ENCODE results near the gene CDC25A.
"Not testable (repeated sequence)": the region's sequence is repeated elsewhere in the genome, so short reads cannot be mapped to it uniquely, and the experiment has no call there.

The CDC25A gene

DNA sequence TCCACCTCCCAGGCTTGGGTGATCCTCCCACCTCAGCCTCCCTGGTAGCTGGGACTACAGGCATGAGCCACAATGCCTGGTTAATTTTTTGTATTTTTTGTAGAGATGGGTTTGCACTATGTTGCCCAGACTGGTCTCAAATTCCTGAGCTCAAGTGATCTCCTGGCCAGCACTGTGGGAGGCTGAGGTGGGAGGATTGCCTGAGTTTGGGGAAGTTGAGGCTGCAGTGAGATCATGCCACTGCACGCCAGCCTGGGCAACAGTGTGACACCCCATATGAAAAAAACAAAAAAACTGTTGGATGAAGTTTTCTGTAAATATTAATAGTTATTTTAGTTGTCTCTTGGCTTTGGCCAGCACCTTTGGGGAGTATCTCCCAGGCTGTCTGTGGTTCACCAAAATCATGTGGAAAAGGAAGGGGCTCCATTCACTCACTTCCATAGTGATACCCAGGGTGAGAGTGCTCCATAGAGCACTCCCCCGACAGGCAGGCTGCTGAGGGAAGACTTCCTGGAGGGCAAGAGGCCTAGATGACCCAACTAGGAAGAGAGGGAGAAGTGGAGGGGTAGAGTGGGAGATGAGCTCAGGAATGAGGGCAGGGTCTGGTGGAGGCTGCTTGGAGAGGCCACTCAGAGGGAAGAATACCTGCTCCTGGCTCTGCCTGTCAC is 47.1 kb downstream of the CDC25A start:
- DNase-seq (ENCODE audit: low read depth) = no peak

DNA sequence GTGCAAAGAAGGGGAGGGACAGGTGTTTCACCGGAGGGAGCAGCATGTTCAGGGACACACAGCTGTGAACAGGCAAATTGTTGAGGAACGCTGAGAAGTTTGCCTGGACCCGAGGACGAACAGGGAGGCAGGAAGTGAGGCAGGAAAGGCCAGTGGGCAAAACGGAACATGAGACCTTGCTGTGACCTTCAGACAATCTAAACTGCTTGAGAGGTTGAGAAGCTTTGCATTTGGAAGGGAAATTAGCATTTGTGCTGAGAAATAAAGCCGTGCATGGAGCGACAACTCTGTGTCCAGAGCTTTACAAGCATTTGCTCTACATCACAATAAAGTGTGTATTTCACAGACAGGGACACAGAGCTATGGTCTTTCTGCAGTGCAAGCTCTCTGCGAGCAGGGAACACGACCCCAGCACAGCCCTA is 47.9 kb downstream of the CDC25A start:
- DNase-seq (ENCODE audit: low read depth) = no peak

DNA sequence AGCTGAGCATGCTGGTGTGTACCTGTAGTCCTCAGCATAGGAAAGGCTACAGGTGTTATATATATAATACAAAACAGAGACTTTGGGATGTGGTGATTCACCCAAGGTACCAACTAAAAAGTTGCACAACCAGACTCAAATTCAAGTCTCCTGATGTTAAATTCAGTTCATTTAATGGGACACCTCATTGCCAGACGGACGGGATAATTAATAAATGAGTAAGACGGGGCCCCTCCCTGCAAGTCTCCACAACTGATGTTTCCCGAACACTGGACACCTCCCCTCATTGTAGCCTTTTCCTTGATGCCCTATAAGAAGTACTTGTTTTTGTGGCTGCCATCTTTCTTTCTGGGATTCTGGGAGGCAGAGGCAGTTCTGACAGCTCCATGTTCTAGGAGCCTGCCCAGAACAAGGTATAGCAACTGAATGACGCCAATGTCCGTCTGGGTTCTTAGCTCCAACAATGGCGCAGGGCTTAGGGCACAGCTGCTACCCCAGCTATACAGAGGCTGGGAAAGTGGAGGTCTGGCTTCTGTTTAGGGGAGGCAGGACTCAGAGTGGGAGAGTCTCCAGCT is 50.7 kb downstream of the CDC25A start:
- no peak for DNase-seq (ENCODE audit: low read depth)

DNA sequence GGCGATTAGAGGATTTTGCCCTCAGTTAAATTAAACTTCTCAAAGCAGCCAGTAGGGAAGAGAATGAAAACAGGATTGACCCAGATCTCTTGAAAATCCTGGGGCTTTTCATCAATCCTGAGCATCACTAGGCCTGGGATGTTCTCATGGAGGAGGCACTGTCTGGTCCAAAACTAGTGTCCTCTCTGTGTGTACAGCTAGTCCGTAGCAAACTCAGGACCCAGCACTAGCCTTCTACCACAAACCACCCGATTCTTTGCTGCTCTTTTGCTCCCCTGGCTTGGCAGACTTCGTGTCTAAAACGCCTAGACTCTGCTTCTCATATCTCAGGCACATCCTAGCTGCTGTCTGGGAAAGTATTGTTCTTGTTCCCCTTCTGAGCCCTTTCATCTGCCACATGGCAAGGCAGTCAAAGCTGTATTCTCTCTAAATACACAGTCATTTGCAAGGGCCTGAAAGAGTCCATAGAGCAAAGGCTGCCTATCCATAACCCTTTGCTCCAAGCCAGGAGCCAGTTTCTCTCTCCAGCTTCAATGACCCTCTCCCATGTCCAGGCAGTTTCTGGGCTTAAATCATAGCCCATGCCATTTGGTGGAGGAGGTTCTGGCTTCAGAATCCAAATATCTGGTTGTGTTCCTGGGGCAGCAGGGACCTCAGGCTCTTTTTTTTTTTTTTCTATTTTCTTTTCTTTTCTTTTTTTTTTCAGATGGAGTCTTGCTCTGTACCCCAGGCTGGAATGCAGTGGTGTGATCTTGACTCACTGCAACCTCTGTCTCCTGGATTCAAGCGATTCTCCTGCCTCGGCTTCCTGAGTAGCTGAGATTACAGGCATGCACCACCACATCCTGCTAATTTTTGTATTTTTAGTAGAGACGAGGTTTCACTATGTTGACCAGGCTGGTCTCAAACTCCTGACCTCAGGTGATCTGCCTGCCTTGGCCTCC is 52.4 kb downstream of the CDC25A start:
- DNase-seq (ENCODE audit: low read depth) = no peak

DNA sequence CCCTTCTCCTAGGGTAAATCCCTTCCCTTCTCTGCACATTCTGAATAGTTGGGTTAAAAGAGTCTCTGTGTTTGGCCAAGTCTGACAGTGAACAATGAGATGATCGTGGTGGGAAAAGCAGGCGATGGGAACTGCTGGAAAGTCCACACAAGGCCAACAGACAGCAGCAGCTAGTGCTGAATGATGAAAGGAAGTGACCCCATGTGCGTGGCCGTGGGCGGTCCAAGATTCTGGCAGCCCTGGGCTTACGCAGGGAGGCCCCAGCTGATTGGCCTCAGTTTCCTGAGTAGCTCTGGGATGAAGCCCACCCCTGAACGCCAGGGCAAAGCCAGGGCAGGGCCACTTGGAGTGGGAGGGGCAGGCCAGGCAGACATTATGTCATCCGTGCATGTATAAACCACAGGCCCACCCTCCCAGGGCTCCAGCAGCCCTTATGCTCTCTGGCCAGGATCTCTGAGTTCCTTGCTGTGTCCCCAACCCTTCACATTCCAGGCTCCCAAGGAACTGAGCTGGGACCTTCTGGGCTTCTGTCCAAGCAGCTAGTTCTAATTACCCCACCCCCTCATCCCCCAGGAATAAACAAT is 57.8 kb downstream of the CDC25A start:
- peak; percentile 68 for DNase-seq (ENCODE audit: low read depth)

DNA sequence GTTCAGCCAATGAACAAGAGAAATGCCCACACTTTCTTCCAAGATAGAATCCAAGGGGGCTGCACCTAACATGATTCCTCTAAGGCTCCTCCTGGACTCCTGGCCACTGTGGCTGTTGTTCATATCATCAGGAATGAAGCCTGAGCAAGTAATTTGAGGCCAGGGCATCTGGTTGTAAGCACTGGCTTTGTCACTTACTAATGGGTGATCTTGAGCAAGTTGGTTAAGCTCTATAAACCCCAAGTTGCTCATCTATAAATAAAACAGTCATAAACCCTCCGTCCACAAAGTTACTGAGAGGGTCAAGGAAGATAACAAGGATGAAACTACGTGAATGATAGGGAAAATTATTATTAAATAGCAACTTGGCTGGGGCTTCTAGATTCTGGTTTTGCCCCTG is 58.3 kb downstream of the CDC25A start:
- peak; percentile 54 for DNase-seq (ENCODE audit: low read depth)

DNA sequence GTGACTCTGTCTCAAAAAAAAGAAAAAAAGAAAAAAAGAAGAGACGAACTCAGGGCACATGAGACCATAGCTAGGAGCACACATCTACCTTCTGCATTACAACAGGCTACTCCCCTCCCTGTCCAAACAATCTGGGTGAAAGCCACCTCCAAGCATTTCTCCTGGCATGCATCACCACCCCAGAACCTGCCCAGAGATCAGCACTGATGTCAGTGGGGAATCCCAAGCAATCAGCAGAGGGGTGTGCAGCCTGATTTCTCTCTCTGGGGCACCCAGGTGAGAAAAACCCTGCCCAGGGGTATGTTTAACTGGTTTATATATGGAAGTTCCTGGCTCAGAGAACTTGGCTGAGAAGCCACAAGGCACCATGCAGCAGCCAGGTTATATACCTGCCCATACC is 59.4 kb downstream of the CDC25A start:
- no peak for DNase-seq (ENCODE audit: low read depth)

DNA sequence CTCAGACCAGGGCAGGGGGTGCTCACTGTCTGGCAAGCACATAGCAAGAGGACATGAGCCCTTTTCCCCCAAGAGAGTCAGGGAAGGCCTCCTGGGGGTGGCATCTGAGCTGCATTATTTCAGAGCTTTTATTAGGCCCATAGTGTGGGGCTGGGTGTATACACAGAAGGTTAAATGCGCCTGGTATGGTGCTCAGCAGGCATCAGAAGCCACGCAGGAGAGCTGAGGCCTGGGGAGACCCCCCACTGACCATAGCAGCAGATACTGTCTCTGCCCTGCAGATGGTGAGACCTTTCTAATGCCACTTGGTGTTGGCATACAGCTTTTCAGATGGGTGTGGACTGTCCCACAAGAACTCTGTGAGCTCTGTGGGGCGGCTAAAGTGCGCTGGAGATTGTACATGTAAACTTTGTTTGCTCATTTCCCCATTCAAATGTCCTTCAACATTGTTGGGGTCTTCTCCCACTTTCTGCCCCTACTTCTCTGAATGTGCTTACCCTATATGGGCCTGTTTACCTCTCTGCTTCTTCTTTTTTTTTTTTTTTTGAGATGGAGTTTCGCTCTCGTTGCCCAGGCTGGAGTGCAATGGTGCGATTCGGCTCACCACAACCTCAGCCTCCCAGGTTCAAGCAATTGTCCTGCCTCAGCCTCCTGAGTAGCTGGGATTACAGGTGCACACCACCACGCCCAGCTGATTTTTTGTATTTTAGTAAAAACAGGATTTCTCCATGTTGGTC is 62.2 kb downstream of the CDC25A start:
- DNase-seq (ENCODE audit: low read depth) = no peak

DNA sequence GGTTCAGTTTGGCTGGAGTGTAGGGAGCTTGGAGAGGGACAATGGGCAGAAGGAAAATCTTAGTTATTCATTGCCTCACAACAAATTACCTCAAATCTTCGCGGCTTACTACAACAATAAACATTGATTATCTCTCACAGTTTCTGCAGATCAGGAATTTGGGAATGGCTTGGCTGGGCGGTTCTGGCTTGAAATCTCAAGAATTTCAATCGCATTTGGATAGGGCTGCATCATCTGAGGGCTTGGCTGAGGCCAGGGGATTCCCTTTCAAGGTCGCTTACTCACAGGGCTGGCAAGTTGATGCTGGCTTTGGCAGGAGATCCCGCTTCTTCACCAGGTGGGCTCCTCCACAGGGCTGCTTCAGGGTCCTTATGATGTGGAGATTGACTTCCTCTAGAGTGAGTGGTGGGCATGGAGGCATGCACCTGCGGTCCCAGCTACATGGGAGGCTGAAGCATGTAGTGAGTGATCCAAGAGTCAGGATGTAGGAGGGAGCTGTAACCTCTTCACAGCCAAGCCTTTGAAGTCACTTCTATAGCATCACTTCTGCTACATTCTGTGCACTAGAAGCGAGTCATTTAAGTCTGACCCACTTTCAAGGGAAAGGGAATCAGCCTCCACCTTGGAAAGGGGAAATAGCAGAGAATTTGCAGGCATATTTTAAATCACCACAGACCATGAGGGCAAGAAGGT is 63.1 kb downstream of the CDC25A start:
- DNase-seq (ENCODE audit: low read depth) = peak; percentile 67

DNA sequence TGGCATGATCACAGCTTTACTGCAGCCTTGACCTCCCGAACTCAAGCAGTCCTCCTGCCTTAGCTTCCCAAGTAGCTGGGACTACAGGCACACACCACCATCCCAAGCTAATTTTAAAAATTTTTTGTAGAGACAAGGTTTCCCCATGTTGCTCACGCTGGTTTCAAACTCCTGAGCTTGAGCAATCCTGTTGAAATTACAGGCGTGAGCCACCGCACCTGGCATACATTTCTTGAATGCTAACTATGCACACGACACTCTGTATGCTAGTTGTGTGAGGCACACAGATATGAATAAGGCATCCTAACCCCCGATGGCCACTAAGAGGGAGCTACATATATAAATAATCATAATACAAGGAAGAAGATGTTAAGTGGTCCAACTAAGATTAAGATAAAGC is 64.9 kb downstream of the CDC25A start:
- DNase-seq (ENCODE audit: low read depth) = no peak

DNA sequence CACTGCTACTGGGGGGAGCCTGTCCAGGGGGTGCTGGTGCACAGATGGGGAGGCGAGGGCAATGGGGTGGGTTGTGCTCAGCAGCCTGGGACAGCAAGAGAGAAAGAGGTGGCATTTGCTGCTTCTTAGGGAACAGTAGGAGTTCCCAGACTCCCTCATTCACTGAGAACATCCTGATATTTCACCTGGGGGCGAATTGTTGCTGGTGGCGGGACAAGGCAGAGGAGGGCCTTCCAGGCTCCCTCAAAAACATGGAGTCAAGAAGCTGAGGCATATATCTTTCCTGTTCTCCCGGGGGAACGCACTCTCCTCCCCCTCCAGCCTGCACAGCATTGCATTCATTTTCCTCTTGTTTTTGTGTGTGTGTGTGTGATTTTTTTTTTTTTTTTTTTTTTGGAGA is 65.7 kb downstream of the CDC25A start:
- DNase-seq (ENCODE audit: low read depth) = no peak

DNA sequence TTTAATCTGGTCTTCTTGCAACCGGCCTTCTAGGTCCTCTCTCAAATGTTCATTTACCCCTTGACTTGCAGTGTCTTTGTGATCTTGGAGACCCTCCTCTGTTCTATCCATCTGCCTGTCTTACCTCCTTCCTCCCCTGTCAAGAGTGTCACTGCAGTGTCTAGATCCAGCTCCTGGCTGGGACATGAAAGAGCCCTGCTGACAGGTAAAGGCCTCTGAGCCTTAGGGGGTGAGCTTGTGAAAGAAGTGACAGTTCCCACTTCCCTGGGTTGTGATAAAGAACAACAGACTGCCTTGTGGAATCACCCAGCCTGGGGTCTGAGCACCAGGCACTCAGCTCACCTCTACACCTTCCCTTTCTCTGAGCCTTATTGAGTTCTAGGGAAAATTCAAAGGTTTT is 68.0 kb downstream of the CDC25A start:
- DNase-seq (ENCODE audit: low read depth) = no peak

DNA sequence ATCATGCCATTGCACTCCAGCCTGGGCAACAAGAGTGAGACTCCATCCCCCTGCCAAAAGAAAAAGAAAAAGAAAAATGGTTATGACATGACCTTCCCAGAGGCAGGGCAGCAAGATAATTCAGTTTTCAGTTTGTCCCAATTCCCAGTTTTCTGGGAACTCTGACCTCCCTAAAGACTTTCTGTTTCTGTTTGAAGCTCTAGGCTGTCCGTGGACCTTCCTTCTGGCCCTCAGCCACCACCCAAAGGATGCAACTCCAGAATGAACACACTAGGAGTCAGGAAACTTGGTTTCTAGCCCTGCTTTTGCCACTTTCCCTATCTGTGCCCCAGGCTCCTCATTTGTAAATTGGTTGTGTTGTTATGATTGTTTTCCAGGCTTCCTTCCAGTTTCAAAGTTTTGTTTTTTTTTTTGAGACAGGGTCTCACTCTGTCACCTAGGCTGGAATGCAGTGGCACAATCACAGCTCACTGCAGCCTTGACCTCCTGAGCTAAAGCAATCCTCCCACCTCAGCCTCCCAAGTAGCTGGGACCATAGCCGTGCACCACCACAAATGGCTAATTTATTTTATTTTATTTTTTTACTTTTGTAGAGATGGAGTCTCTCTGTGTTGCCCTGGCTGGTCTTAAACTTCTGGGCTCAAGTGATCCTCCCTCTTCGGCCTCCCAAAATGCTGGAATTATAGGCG is 68.6 kb downstream of the CDC25A start:
- no peak for DNase-seq (ENCODE audit: low read depth)

DNA sequence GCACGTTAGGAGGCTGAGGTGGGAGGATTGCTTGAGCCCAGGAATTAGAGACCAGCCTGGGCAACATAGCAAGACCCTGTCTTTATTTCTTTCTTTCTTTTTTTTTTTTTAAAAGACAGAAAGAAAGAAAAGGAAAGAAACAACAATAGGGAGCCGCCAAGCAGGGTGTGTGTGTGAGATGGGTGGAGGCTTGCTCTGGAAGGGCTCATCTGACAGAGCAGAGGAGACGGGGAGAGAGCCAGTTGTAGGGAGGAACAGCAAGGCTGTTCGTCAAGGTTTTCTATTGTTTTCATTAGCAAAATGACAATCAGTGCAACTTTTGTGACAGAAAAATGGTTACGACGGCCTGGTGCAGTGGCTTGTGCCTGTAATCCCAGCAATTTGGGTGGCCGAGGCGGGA is 69.3 kb downstream of the CDC25A start:
- DNase-seq (ENCODE audit: low read depth) = no peak

DNA sequence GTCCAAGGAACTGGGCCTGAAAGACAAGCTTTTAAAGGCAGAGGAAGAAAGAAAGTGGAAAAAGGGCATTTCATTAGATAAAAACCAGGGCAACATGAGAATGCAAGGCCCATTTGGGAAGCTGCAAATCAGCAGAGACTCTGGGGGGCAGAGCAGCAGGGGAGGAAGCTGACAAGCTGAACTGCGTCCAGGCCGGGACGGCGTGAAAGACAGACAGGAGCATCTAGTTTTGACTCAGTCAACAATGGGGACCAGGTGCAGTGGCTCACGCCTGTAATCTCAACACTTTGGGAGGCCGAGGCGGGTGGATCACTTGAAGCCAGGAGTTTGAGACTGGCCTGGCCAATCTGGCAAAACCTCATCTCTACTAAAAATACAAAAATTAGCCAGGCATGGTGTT is 69.9 kb downstream of the CDC25A start:
- DNase-seq (ENCODE audit: low read depth) = no peak

DNA sequence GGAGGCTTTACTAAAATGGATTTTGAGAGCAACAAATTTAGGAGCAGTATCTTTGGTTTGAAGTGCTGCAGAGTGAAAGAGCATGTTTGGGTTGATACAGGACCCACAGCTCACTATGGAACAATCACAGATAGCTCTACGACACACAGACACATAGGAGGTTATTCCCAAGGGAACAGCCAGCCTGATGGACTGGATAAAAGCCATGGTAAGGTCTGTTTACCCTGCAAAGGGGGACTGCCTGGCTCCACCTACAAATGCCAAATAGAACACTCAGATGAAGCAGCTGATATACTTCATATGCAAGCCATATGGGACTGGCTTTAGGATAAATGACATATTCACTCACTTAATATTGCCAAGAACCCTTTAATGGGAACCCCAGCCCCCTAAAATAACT is 75.4 kb downstream of the CDC25A start:
- DNase-seq (ENCODE audit: low read depth) = no peak

DNA sequence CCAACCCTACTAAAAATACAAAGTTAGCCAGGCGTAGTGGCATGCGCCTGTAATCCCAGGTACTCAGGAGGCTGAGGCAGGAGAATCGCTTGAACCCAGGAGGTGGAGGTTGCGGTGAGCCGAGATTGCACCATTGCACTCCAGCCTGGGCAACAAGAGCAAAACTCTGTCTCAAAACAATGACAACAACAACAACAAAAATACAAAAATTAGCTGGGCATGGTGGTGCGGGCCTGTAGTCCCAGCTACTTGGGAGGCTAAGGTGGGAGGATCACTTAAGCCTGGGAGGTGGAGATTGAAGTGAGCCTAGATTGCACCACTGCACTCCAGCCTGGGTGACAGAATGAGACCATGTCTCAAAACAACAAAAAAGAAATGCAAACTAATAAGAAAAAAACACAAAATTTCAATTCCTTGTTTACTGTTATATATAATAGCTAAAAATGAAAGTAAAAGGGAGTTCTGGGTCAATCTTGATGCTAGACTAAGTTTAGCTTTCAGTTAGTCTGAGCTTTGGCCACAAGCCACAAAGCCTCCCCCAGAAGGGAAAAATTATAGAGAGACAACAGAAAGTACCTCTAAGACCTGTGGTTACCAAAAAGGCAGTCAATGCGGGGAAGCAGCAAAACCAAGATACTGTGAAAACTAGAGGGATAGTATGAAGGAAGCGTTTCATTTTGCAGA is 76.0 kb downstream of the CDC25A start:
- not testable (repeated sequence) for DNase-seq (ENCODE audit: low read depth)

DNA sequence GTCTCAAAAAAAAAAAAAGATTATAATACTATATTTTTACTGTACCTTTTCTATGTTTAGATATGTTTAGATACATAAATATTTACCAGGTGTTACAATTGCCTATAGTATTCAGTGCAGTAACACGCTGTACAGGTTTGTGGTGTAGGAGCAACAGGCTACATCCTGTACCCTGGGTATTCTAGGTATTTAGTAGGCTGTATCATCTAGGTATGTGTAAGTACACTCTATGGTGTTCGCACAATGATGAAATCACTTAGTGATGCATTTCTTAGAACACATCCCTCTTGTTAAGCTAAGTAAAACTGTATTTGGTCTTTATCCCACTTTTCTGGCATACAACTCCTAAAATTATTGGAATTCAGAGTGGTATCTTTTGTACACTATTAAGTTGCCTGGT is 77.8 kb downstream of the CDC25A start:
- no peak for DNase-seq (ENCODE audit: low read depth)

DNA sequence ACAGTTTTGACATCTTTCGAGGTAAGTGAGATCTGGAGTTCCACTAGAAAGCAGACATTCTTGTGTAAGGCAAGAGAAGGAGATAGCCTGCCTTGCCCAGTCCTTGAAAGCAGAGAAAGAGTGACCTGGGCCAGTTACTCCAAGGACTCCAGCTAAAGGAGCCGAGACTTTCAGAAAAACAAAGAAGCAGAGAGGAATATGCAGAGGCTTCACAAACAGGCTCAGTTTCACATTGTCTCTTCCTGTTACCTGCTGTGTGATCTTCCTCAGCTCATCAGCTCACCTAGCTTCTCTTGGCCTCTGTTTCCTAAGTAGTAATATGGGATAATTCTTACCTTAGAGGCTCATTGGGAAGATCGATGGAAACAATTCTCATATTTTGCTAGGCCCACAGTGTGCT is 81.0 kb downstream of the CDC25A start:
- DNase-seq (ENCODE audit: low read depth) = no peak
